PC-3 (cell line): Measurements from ENCODE around the gene TBC1D32. TPM values are rescaled to one million over a fixed set of nuclear protein-coding genes. Genes with fewer than 3 reads are reported as not detected.

ENCODE experiments used
- ATAC-seq: fragments of 200-7000 bp; cut with Tn5 transposase; 2 replicates; pipeline ENCODE4 v1.9.1; 2020; ENCODE audit warnings: mild to moderate bottlenecking, moderate library complexity
- BruUV-seq: library from RNA; stranded (reverse); fragments of 400-500 nt; replicated peaks from 2 replicates; lab custom pipeline; 2021; lab: Mats Ljungman, UMichigan
- CTCF ChIA-PET: fragments of 300-600 bp; sonication (Branson Sonifier 250); formaldehyde crosslinking; loops from one replicate; lab custom pipeline; 2022; ENCODE audit warnings: antibody characterized with exemption; lab: Charles Lee
- POLR2A ChIA-PET: fragments of 300-600 bp; sonication (Branson Sonifier 250); formaldehyde crosslinking; loops from one replicate; lab custom pipeline; 2022; ENCODE audit warnings: antibody characterized with exemption; ENCODE audit not compliant: unreplicated experiment; lab: Charles Lee
- DNase-seq: peaks from one replicate; pipeline ENCODE4 v3.0.0-alpha.2; 2015
- H2AFZ ChIP-seq: fragments of 300-600 bp; sonication (generic); 2 replicates; pipeline ENCODE4 v1.6.0; 2016; ENCODE audit warnings: antibody characterized with exemption, low read length
- H3F3A ChIP-seq: fragments of 300-600 bp; sonication (generic); one replicate; pipeline ENCODE4 v1.6.0; 2017; ENCODE audit warnings: antibody characterized with exemption, low read length, control low read depth, mild to moderate bottlenecking; ENCODE audit not compliant: unreplicated experiment
- H3K27ac ChIP-seq: fragments of 300-600 bp; sonication (generic); 2 replicates; pipeline ENCODE4 v1.5.1; 2016; ENCODE audit warnings: mild to moderate bottlenecking, low read length
- H3K27me3 ChIP-seq: fragments of 300-600 bp; sonication (generic); 2 replicates; pipeline ENCODE4 v1.6.1; 2016; ENCODE audit warnings: low read length, mixed read lengths
- H3K36me3 ChIP-seq: fragments of 300-600 bp; sonication (generic); 2 replicates; pipeline ENCODE4 v1.6.1; 2016; ENCODE audit warnings: low read depth, mixed run types, low read length, mixed read lengths
- H3K4me1 ChIP-seq: fragments of 300-600 bp; sonication (generic); 2 replicates; pipeline ENCODE4 v1.5.1; 2016; ENCODE audit warnings: low read length; ENCODE audit not compliant: insufficient read depth
- H3K4me2 ChIP-seq: fragments of 300-600 bp; sonication (generic); 2 replicates; pipeline ENCODE4 v1.6.0; 2016; ENCODE audit warnings: low read length
- H3K4me3 ChIP-seq: fragments of 300-600 bp; sonication (generic); 2 replicates; pipeline ENCODE4 v1.5.1; 2016; ENCODE audit warnings: mild to moderate bottlenecking, low read length, mixed read lengths
- H3K79me2 ChIP-seq: fragments of 300-600 bp; sonication (generic); 2 replicates; pipeline ENCODE4 v1.6.1; 2017; ENCODE audit warnings: low read length, mixed read lengths
- H3K9ac ChIP-seq: fragments of 300-600 bp; sonication (generic); 2 replicates; pipeline ENCODE4 v1.6.0; 2016; ENCODE audit warnings: mild to moderate bottlenecking, low read length
- H3K9me2 ChIP-seq: fragments of 300-600 bp; sonication (generic); replicated peaks from 2 replicates; pipeline ENCODE4 v1.6.1; 2016; ENCODE audit warnings: mixed run types, low read length, mixed read lengths
- H3K9me3 ChIP-seq: fragments of 300-600 bp; sonication (generic); 2 replicates; pipeline ENCODE4 v1.6.1; 2016; ENCODE audit warnings: low read length, mixed read lengths
- H4K20me1 ChIP-seq: fragments of 300-600 bp; sonication (generic); 2 replicates; pipeline ENCODE4 v1.6.1; 2016; ENCODE audit warnings: low read length, mixed read lengths
- CTCF ChIP-seq: fragments of 300-600 bp; sonication (generic); conservative IDR thresholded peaks from 2 replicates; pipeline ENCODE4 v1.5.1; 2017; ENCODE audit warnings: antibody characterized with exemption, low read depth, mild to moderate bottlenecking, low read length
- EZH2 ChIP-seq: fragments of 300-600 bp; sonication (generic); IDR thresholded peaks from one replicate; pipeline ENCODE4 v1.6.1; 2017; ENCODE audit warnings: antibody characterized with exemption, mild to moderate bottlenecking, low read length; ENCODE audit not compliant: unreplicated experiment
- EZH2phosphoT487 ChIP-seq: fragments of 300-600 bp; sonication (generic); IDR thresholded peaks from 2 replicates; pipeline ENCODE4 v1.6.1; 2018; ENCODE audit warnings: mild to moderate bottlenecking, antibody characterized with exemption, low read length, borderline replicate concordance
- intact Hi-C: fragments of 100-400 bp; cut with micrococcal nuclease; formaldehyde crosslinking; loops from 2 replicates; pipeline ENCODE4 v1.9.0; 2023
- total RNA-seq: library from RNA; depleted of rRNA; stranded (reverse); fragments of >200 nt; gene quantifications from 2 replicates; pipeline ENCODE4 v1.2.3, GENCODE V29; 2014

TBC1D32 gene
- total RNA-seq, 1 experiment from 2014 or later, result 2.7 TPM

DNA sequence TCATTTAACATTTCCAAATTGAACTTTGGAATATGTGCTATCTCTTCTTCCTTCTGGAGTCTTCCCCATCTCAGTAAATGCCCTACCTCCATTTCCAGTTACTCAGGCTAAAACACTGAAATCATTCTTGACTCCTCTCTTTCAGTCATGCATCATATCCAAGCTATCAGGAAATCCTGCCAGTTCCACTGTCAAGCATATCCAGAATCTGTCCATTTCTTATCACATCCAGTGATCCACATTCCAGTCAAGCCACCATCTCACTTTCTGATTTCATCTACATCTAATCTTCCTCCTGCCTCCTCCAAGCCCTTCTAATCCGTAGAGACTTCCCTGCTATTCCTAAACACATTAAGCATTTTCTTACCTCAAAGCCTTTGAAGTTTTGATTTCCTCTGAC lies 15.3 kb upstream of the TBC1D32 start:
- ChIA-PET CTCF (no interaction called here), POLR2A (no interaction called here)
- no peaks in the 10 kb centered on the region for H3K36me3 ChIP-seq
- no peak overlapping the region for H3K9ac ChIP-seq
- no peaks in the 10 kb centered on the region for H3K27me3 ChIP-seq
- H3K79me2 ChIP-seq, result no peaks in the 10 kb centered on the region
- H2AFZ ChIP-seq, result no peak overlapping the region
- no peaks in the 10 kb centered on the region for H3K4me1 ChIP-seq
- H3K27ac ChIP-seq, result no peak overlapping the region
- H3K4me3 ChIP-seq, result no peak overlapping the region
- no peaks in the 10 kb centered on the region for H3F3A ChIP-seq
- no peaks in the 10 kb centered on the region for H3K9me2 ChIP-seq
- TF ChIP-seq EZH2 (no peak), CTCF (no peak), EZH2phosphoT487 (no peak)
- no peak for ATAC-seq
- no peaks in the 10 kb centered on the region for H3K9me3 ChIP-seq
- no peaks in the 10 kb centered on the region for H4K20me1 ChIP-seq
- intact Hi-C loops, result no loop called here
- no peak overlapping the region for H3K4me2 ChIP-seq
- BruUV-seq, result no TSS peak
- no peak for DNase-seq

- H3K9ac ChIP-seq, result no peak overlapping the region
- no peak overlapping the region for H2AFZ ChIP-seq
- no TSS peak for BruUV-seq
- no peak overlapping the region for H3K4me2 ChIP-seq
- ChIA-PET POLR2A (no interaction called here), CTCF (no interaction called here)
- H3K79me2 ChIP-seq, result no peaks in the 10 kb centered on the region
- intact Hi-C loops, result no loop called here
- no peaks in the 10 kb centered on the region for H3F3A ChIP-seq
- no peak overlapping the region for H3K27ac ChIP-seq
- ATAC-seq, result peak; percentile 60; the same call in 1 of the 2 replicates
- no peaks in the 10 kb centered on the region for H3K9me3 ChIP-seq
- no peaks in the 10 kb centered on the region for H3K27me3 ChIP-seq
- H3K9me2 ChIP-seq, result no peaks in the 10 kb centered on the region
- DNase-seq, result no peak
- no peaks in the 10 kb centered on the region for H3K36me3 ChIP-seq
- H3K4me1 ChIP-seq, result no peaks in the 10 kb centered on the region
- TF ChIP-seq EZH2phosphoT487 (no peak), EZH2 (no peak), CTCF (no peak)
- no peaks in the 10 kb centered on the region for H4K20me1 ChIP-seq
- no peak overlapping the region for H3K4me3 ChIP-seq
These were observed 13.2 kb upstream of the TBC1D32 start for GRCh38 chr6:121347484-121347883.

DNA sequence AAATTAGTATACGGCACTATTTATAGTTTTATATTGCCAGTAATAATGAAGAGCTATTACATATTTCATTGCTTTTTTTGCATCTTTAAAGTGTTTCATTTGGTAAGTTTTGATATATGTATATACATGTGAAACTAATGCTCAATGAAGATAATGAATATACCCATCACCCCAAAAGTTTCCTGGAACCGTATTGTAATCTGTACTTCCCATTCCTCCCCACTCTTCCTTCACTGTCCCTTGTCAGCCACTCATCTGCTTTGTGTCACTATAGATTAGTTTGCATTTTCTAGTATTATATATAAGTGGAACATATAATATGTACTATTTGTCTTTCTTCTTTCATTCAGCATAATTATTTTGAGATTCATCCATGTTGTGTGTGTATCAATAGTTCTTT lies 10.3 kb upstream of the TBC1D32 start:
- Histone ChIP-seq H3K27me3 (no peaks in the 10 kb centered on the region), H3F3A (no peaks in the 10 kb centered on the region), H3K27ac (no peak overlapping the region), H3K4me1 (no peaks in the 10 kb centered on the region), H3K79me2 (no peaks in the 10 kb centered on the region), H3K9me2 (no peaks in the 10 kb centered on the region), H3K36me3 (no peaks in the 10 kb centered on the region), H3K9me3 (no peaks in the 10 kb centered on the region), H2AFZ (no peak overlapping the region), H3K4me3 (no peak overlapping the region), H3K9ac (no peak overlapping the region), H3K4me2 (no peak overlapping the region), H4K20me1 (no peaks in the 10 kb centered on the region)
- ATAC-seq (no peak), DNase-seq (no peak)
- CTCF ChIA-PET, result no interaction called here
- POLR2A ChIA-PET, result no interaction called here
- intact Hi-C loops, result no loop called here
- BruUV-seq, result no TSS peak
- TF ChIP-seq EZH2 (no peak), EZH2phosphoT487 (no peak), CTCF (no peak)
